Measurements from ENCODE around the gene MICALL2.

Gene MICALL2

DNA sequence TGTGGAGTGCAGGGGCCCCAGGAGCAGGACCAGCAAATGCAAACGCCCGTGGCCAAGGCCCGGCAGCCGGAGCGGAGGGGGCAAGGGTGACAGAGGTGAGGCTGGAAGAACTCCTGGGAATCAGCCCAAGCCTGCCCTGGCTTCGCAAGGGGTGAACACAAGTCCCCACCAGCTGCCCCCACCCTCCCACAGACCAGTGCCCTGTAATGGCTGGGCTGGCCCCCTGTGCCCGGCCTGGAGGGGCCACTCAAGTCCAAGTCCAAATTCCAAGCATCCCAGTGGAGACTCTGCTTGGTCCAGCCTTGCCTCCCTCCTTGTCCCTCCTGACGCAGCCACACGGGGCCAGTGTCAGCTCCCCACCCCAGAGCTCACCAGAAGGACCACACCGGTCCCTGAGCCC, 28.0 kb downstream of the MICALL2 start:
- no peaks in the 10 kb centered on the region for H3F3A ChIP-seq (ENCODE audit: low read depth)
- no peaks in the 10 kb centered on the region for H3K27me3 ChIP-seq (ENCODE audit: insufficient read depth, low read length, poor library complexity, severe bottlenecking)
- H3K79me2 ChIP-seq (ENCODE audit: insufficient read depth, low read length) = no peaks in the 10 kb centered on the region
- H3K4me3 ChIP-seq (ENCODE audit: low read length, poor library complexity, severe bottlenecking) = no peak overlapping the region
- TF ChIP-seq, protein P1, sequence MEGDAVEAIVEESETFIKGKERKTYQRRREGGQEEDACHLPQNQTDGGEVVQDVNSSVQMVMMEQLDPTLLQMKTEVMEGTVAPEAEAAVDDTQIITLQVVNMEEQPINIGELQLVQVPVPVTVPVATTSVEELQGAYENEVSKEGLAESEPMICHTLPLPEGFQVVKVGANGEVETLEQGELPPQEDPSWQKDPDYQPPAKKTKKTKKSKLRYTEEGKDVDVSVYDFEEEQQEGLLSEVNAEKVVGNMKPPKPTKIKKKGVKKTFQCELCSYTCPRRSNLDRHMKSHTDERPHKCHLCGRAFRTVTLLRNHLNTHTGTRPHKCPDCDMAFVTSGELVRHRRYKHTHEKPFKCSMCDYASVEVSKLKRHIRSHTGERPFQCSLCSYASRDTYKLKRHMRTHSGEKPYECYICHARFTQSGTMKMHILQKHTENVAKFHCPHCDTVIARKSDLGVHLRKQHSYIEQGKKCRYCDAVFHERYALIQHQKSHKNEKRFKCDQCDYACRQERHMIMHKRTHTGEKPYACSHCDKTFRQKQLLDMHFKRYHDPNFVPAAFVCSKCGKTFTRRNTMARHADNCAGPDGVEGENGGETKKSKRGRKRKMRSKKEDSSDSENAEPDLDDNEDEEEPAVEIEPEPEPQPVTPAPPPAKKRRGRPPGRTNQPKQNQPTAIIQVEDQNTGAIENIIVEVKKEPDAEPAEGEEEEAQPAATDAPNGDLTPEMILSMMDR (conservative IDR thresholded peaks at IDR 0.05; ENCODE audit: low read length) = no peak
- no peak for TF ChIP-seq EZH2phosphoT487 (IDR thresholded peaks at IDR 0.05; ENCODE audit: borderline replicate concordance)
- no peak overlapping the region for H3K4me2 ChIP-seq (ENCODE audit: low read depth, low read length, poor library complexity, severe bottlenecking)
- no peaks in the 10 kb centered on the region for H3K9me3 ChIP-seq (ENCODE audit: insufficient read depth, low read depth, low read length)
- H3K9ac ChIP-seq (ENCODE audit: low read depth, low read length, poor library complexity, severe bottlenecking) = no peak overlapping the region
- no peaks in the 10 kb centered on the region for H3K36me3 ChIP-seq (ENCODE audit: insufficient read depth, low read length)
- H3K4me1 ChIP-seq (ENCODE audit: insufficient read depth, low read length, poor library complexity, severe bottlenecking) = no peaks in the 10 kb centered on the region
- H3K9me2 ChIP-seq (replicated peaks; ENCODE audit: low read depth, low read length) = no peaks in the 10 kb centered on the region
- no peak overlapping the region for H2AFZ ChIP-seq (ENCODE audit: low read length)
- no peaks in the 10 kb centered on the region for H4K20me1 ChIP-seq (ENCODE audit: insufficient read depth, low read length, poor library complexity, severe bottlenecking)

DNA sequence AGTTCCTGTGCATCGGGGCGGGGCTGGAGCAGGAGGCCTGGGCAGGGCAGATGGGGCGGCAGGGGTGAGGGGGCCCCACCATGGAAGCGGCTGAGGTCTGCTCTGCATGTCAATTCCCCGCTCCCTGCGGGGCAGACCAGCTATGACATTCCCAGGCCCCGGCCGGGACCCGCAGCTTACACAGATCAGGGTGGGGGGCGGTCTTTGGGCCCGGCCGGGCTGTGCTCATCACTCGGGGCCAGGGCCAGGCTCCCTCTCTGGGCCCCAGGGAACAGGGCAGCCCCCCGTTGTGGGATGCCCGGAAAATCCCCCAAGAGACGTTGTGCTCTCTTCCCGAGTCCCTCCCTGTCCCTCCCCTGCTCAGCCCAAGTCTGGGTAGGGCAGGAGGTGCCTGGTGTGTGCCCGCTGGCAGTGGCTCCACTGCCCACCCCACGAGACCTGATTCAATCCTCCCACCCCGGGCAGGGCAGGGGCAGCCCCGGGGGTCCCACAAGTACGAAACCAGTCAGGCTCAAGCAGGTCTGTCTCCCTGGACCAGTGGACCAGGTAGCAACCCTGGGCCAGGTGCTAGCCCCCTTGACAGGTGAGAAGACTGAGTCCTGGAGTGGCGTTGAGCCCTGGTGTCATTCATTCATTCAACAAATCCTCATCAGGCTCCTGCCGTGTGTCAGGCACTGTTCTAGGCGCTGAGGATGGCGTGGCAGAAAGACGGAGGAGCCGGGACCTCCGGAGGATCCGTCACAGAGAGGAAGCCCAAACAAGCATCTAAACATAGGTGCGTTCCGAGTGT, 29.0 kb downstream of the MICALL2 start:
- Histone ChIP-seq H3K36me3 (ENCODE audit: insufficient read depth, low read length) (no peaks in the 10 kb centered on the region), H3K4me2 (ENCODE audit: low read depth, low read length, poor library complexity, severe bottlenecking) (no peak overlapping the region), H3F3A (ENCODE audit: low read depth) (no peaks in the 10 kb centered on the region), H4K20me1 (ENCODE audit: insufficient read depth, low read length, poor library complexity, severe bottlenecking) (no peaks in the 10 kb centered on the region), H3K9ac (ENCODE audit: low read depth, low read length, poor library complexity, severe bottlenecking) (no peak overlapping the region), H3K27me3 (ENCODE audit: insufficient read depth, low read length, poor library complexity, severe bottlenecking) (no peaks in the 10 kb centered on the region), H2AFZ (ENCODE audit: low read length) (no peak overlapping the region), H3K9me3 (ENCODE audit: insufficient read depth, low read depth, low read length) (no peaks in the 10 kb centered on the region), H3K9me2 (replicated peaks; ENCODE audit: low read depth, low read length) (no peaks in the 10 kb centered on the region), H3K4me1 (ENCODE audit: insufficient read depth, low read length, poor library complexity, severe bottlenecking) (no peaks in the 10 kb centered on the region), H3K4me3 (ENCODE audit: low read length, poor library complexity, severe bottlenecking) (no peak overlapping the region), H3K79me2 (ENCODE audit: insufficient read depth, low read length) (no peaks in the 10 kb centered on the region)
- TF ChIP-seq, protein P1 (conservative IDR thresholded peaks at IDR 0.05; ENCODE audit: low read length) = no peak
- TF ChIP-seq EZH2phosphoT487 (IDR thresholded peaks at IDR 0.05; ENCODE audit: borderline replicate concordance) = no peak

DNA sequence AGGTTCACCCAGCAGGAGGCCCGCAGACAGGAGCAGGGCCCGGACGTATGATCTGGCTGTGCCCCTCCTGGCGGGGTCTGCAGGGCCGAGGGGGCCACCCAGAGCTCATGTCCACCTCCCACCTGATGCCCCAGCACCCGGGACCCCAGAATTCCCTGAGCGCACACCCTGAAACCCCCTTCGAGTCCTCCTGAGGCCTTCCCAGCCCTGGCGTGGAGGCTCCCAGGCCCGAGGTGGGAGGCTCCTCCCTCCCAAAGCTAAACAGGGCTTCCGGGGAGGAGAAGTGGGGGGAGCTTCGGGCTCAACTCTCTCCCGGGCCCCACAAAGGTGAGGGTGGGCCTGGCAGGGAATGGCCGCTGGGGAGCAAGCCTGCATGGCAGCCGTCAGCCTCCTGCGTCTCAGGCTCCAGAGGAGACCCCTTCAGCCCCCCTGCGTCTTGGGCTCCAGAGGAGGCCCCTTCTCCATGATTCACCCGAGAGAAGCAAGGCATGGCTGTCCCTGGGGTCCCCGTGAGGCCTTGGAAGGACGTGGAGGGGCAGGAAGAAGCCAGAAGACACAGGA, 30.2 kb downstream of the MICALL2 start:
- H3K4me3 ChIP-seq (ENCODE audit: low read length, poor library complexity, severe bottlenecking) = no peak overlapping the region
- H3F3A ChIP-seq (ENCODE audit: low read depth) = no peaks in the 10 kb centered on the region
- no peak overlapping the region for H2AFZ ChIP-seq (ENCODE audit: low read length)
- H3K36me3 ChIP-seq (ENCODE audit: insufficient read depth, low read length) = no peaks in the 10 kb centered on the region
- no peak overlapping the region for H3K9ac ChIP-seq (ENCODE audit: low read depth, low read length, poor library complexity, severe bottlenecking)
- no peaks in the 10 kb centered on the region for H3K4me1 ChIP-seq (ENCODE audit: insufficient read depth, low read length, poor library complexity, severe bottlenecking)
- H3K4me2 ChIP-seq (ENCODE audit: low read depth, low read length, poor library complexity, severe bottlenecking) = no peak overlapping the region
- H3K9me3 ChIP-seq (ENCODE audit: insufficient read depth, low read depth, low read length) = no peaks in the 10 kb centered on the region
- no peaks in the 10 kb centered on the region for H4K20me1 ChIP-seq (ENCODE audit: insufficient read depth, low read length, poor library complexity, severe bottlenecking)
- no peaks in the 10 kb centered on the region for H3K9me2 ChIP-seq (replicated peaks; ENCODE audit: low read depth, low read length)
- TF ChIP-seq, protein P1 (conservative IDR thresholded peaks at IDR 0.05; ENCODE audit: low read length) = no peak
- no peak for TF ChIP-seq EZH2phosphoT487 (IDR thresholded peaks at IDR 0.05; ENCODE audit: borderline replicate concordance)
- H3K79me2 ChIP-seq (ENCODE audit: insufficient read depth, low read length) = no peaks in the 10 kb centered on the region
- H3K27me3 ChIP-seq (ENCODE audit: insufficient read depth, low read length, poor library complexity, severe bottlenecking) = no peaks in the 10 kb centered on the region
